ENCODE measurements around the gene POLR2F.

DNA sequence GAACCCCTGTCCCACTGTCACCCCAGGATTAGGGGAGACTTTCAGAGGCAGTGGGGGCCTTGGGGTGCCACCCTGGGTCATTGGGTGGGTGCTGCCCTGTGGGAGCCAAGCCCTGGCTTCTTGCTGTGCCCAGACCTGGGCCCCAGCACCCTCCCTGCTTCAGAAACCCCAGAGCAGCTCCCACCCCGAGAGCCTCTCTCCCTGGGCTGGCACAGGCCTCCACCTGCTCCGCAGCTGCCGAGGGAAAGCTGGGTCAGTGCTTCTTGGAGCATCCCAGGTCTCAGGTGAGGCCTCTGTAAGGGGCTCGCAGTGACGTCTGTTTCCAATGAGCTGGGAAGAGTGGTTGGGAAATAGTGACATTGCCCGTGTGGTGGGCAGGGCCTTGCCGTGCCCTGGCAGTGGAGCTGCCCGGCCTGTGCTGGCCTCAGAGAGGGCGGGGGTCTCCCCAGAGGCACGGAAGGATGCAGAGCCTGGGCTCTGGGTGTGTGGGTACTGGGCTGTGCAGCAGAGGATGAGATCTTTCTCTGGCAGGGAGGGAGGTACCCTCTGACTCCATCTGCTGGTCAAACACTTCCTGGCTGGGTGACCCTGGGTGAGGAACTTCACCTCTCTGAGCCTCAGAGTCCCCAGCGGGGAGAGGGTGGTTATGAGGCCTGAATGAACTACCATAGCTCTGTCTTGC is 23.1 kb upstream of the POLR2F start:
- TF ChIP-seq CTCF (IDR thresholded peaks at IDR 0.05; ENCODE audit: low read depth, low read length, poor library complexity, severe bottlenecking) = peak; percentile 61
- no peak for TF ChIP-seq EZH2phosphoT487 (IDR thresholded peaks at IDR 0.05; ENCODE audit: borderline replicate concordance, low read length)

Measured in DOHH2 (cell line).